ENCODE results near the gene TMED6.

GRCh38 chr16:69318911-69319289 is 32.7 kb downstream of the TMED6 start:
- TF ChIP-seq POLR2A (IDR thresholded peaks at IDR 0.05) = no peak
- no peak for TF ChIP-seq CTCF (IDR thresholded peaks at IDR 0.05 in 4 of 5, conservative IDR thresholded peaks at IDR 0.05 in 1 of 5)

All from gastrocnemius medialis (tissue), 4 donors.